Suppressor macrophage treated with lipopolysaccharide for 1 hour (primary cell): ENCODE results near the gene ICAM5.
"Not testable (repeated sequence)": the region's sequence is repeated elsewhere in the genome, so short reads cannot be mapped to it uniquely, and the experiment has no call there.

Experiments used
- DNase-seq, 3 donors: peaks; one replicate each; pipeline ENCODE4 v3.0.0-alpha.2; 2020 to 2022

ICAM5 gene

GRCh38 chr19:10270180-10270615 lies 19.6 kb upstream of the ICAM5 start:
- DNase-seq: peak; percentile 97

- peak; percentile 98 to 99 (median 99) for DNase-seq
Measured at GRCh38 chr19:10270616-10271394, 18.9 kb upstream of the ICAM5 start, which contains the start of gene ICAM1. Gene ICAM1 (plus strand): TSS chr19:10271120. CDS start chr19:10271160, 40 bp downstream.

- DNase-seq: peak; percentile 90 to 93 (median 92)
Measured at GRCh38 chr19:10271543-10272086, 18.1 kb upstream of the ICAM5 start.

- DNase-seq: peak in 1 of 3 donors; percentile 21
Measured at GRCh38 chr19:10274589-10274988, 15.2 kb upstream of the ICAM5 start.

GRCh38 chr19:10277795-10278589 lies 11.8 kb upstream of the ICAM5 start:
- DNase-seq: peak; percentile 46 to 64 (median 58)

- DNase-seq: peak in 1 of 3 donors; percentile 21
Measured at GRCh38 chr19:10278935-10279334, 10.8 kb upstream of the ICAM5 start.

- peak in 2 of 3 donors; percentile 29 to 35 for DNase-seq
Measured at GRCh38 chr19:10279737-10280442, 9.9 kb upstream of the ICAM5 start.

- not testable (repeated sequence) for DNase-seq
Measured at GRCh38 chr19:10282043-10282442, 7.7 kb upstream of the ICAM5 start.

GRCh38 chr19:10283301-10284064 lies 6.3 kb upstream of the ICAM5 start:
- peak in 2 of 3 donors; percentile 31 to 48 for DNase-seq

- peak in 2 of 3 donors; percentile 31 to 50 for DNase-seq
Measured at GRCh38 chr19:10284065-10284959, 5.4 kb upstream of the ICAM5 start.

- no peak for DNase-seq
Measured at GRCh38 chr19:10284960-10285278, 4.8 kb upstream of the ICAM5 start.

- DNase-seq: peak in 1 of 3 donors; percentile 24
Measured at GRCh38 chr19:10285393-10285792, 4.4 kb upstream of the ICAM5 start.

GRCh38 chr19:10286803-10287737 lies 2.7 kb upstream of the ICAM5 start, which contains the start of gene ICAM4:
Gene ICAM4 (plus strand): TSS chr19:10286955. CDS start chr19:10287013, 58 bp downstream.
- DNase-seq: peak; percentile 82 to 88 (median 86)

- DNase-seq: peak; percentile 76 to 87 (median 78)
Measured at GRCh38 chr19:10288662-10289166, 1.0 kb upstream of the ICAM5 start.

- DNase-seq: peak; percentile 86 to 93 (median 87)
Measured at GRCh38 chr19:10289167-10289835, 451 bp upstream of the ICAM5 start.

GRCh38 chr19:10290357-10290875 lies 664 bp downstream of the ICAM5 start:
- DNase-seq: peak; percentile 40 to 54 (median 45)

GRCh38 chr19:10290876-10291553 lies 1.3 kb downstream of the ICAM5 start:
- DNase-seq: peak; percentile 75 to 89 (median 86)
